DND-41 (cell line): ENCODE data around the gene SPATA46.

ENCODE experiments used
- ATAC-seq: fragments of 200-7000 bp; cut with Tn5 transposase; 3 replicates; pipeline ENCODE4 v1.9.1; 2021; ENCODE audit warnings: low read depth; ENCODE audit not compliant: insufficient read depth
- DNase-seq: peaks from one replicate; pipeline ENCODE4 v3.0.0-alpha.2; 2020
- H2AFZ ChIP-seq: 2 replicates; pipeline ENCODE4 v1.6.0; 2012; ENCODE audit warnings: low read depth, low read length
- H3K27ac ChIP-seq: 2 replicates; pipeline ENCODE4 v1.5.1; 2012; ENCODE audit warnings: low read length, inconsistent platforms
- H3K27me3 ChIP-seq: fragments of 200-600 bp; sonication (generic); 2 replicates; pipeline ENCODE4 v1.6.0; 2012; ENCODE audit warnings: low read length, mild to moderate bottlenecking, inconsistent platforms; ENCODE audit not compliant: insufficient read depth, poor library complexity
- H3K36me3 ChIP-seq: 2 replicates; pipeline ENCODE4 v1.5.1; 2012; ENCODE audit warnings: low read length, inconsistent platforms; ENCODE audit not compliant: insufficient read depth
- H3K4me1 ChIP-seq: 2 replicates; pipeline ENCODE4 v1.5.1; 2012; ENCODE audit warnings: mild to moderate bottlenecking, low read length; ENCODE audit not compliant: insufficient read depth
- H3K4me2 ChIP-seq: 2 replicates; pipeline ENCODE4 v1.6.0; 2012; ENCODE audit warnings: mild to moderate bottlenecking, moderate library complexity, low read length, inconsistent platforms; ENCODE audit not compliant: insufficient read depth
- H3K4me3 ChIP-seq, 2 experiments: fragments of 200-600 bp in 1 of 2; shearing (Covaris generic) in 1 of 2; 2 replicates each; pipeline ENCODE4 v1.5.1; 2012 to 2016; ENCODE audit warnings: inconsistent platforms in 2 of 2, low read length in 2 of 2, mild to moderate bottlenecking in 2 of 2, low read depth in 1 of 2, moderate library complexity in 1 of 2
- H3K79me2 ChIP-seq: 2 replicates; pipeline ENCODE4 v1.6.0; 2012; ENCODE audit warnings: low read length, inconsistent platforms; ENCODE audit not compliant: insufficient read depth
- H3K9ac ChIP-seq: 2 replicates; pipeline ENCODE4 v1.6.0; 2012; ENCODE audit warnings: low read depth, mild to moderate bottlenecking, inconsistent platforms, low read length, moderate library complexity
- H3K9me3 ChIP-seq: 2 replicates; pipeline ENCODE4 v1.5.1; 2012; ENCODE audit warnings: low read length, moderate library complexity, mild to moderate bottlenecking, inconsistent platforms; ENCODE audit not compliant: insufficient read depth, severe bottlenecking
- H4K20me1 ChIP-seq: 2 replicates; pipeline ENCODE4 v1.6.0; 2012; ENCODE audit warnings: low read length; ENCODE audit not compliant: insufficient read depth
- EZH2 ChIP-seq: IDR thresholded peaks from 3 replicates; pipeline ENCODE4 v1.6.1; 2012; ENCODE audit warnings: borderline replicate concordance, low read depth, mild to moderate bottlenecking, moderate library complexity, low read length, inconsistent platforms; ENCODE audit not compliant: severe bottlenecking
- TF ChIP-seq, protein P1 (sequence below): IDR thresholded peaks from 2 replicates; pipeline ENCODE4 v1.5.1; 2012; ENCODE audit warnings: borderline replicate concordance, low read length, moderate library complexity, mild to moderate bottlenecking; ENCODE audit not compliant: poor library complexity, severe bottlenecking; ENCODE audit errors: extremely low read depth

Gene SPATA46

DNA sequence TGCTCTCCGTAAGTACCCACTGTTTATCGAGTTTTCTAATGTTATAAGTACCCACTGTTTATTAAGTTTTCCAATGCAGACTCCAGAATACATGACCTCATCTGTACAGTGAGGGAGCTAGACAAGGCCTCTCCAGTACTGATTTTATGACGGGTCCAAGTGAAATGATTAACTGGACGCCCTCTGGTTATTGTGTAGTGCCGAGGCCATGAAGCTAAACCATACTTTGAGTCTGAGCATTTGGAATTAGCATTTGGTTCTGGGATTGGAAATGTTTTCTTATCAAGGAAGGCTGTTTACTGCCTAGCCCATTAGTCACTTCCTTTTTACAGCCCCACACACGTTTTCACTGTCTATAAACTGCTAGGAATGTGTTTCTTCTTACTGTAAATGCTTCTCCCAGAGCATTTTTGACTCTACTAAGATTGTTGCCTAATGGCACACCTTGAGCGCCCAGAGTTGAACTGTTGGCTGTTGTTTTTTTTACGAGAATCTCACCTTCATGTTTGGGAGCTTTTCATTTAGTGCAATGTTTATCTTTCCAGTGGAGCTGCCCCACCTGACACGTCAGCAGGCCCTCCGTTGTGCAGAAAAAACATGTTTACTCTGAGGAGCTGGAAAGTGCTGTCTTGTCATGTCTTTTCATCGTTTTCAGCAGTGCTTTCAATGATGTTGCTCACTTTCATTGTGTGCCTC is 26.9 kb downstream of the SPATA46 start:
- Histone ChIP-seq H3K9ac (no peak overlapping the region), H3K4me1 (no peaks in the 10 kb centered on the region), H2AFZ (no peak overlapping the region), H3K79me2 (no peaks in the 10 kb centered on the region), H3K9me3 (no peaks in the 10 kb centered on the region), H3K36me3 (no peaks in the 10 kb centered on the region), H4K20me1 (no peaks in the 10 kb centered on the region), H3K4me3 (no peak overlapping the region), H3K27ac (no peak overlapping the region), H3K27me3 (no peaks in the 10 kb centered on the region), H3K4me2 (no peak overlapping the region)
- no peak for DNase-seq
- TF ChIP-seq EZH2, result no peak
- TF ChIP-seq, protein P1, sequence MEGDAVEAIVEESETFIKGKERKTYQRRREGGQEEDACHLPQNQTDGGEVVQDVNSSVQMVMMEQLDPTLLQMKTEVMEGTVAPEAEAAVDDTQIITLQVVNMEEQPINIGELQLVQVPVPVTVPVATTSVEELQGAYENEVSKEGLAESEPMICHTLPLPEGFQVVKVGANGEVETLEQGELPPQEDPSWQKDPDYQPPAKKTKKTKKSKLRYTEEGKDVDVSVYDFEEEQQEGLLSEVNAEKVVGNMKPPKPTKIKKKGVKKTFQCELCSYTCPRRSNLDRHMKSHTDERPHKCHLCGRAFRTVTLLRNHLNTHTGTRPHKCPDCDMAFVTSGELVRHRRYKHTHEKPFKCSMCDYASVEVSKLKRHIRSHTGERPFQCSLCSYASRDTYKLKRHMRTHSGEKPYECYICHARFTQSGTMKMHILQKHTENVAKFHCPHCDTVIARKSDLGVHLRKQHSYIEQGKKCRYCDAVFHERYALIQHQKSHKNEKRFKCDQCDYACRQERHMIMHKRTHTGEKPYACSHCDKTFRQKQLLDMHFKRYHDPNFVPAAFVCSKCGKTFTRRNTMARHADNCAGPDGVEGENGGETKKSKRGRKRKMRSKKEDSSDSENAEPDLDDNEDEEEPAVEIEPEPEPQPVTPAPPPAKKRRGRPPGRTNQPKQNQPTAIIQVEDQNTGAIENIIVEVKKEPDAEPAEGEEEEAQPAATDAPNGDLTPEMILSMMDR, result no peak
- no peak for ATAC-seq

DNA sequence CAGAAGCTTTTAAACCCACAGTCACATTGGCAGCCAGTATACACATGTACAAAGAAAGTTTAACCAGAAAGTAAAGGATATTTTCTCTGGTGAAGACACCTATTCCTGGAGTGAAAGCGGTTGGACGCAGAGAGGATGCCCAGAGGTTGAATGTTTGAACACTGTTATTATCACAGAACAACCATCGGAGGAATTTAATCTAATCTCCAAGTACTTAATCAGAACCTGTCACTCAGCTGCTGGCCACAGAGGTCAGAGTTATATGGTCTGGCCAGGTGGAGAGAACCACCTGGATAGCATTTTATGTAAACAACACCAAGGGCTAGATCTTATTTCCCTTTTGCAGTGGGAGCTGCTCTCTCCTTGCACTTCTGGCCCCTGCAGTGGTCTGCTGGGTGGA is 29.4 kb downstream of the SPATA46 start:
- no peak for TF ChIP-seq EZH2
- TF ChIP-seq, protein P1, result no peak
- DNase-seq, result no peak
- Histone ChIP-seq H3K79me2 (no peaks in the 10 kb centered on the region), H3K4me2 (no peak overlapping the region), H3K27me3 (no peaks in the 10 kb centered on the region), H3K4me3 (no peak overlapping the region), H3K9me3 (no peaks in the 10 kb centered on the region), H4K20me1 (no peaks in the 10 kb centered on the region), H3K27ac (no peak overlapping the region), H2AFZ (no peak overlapping the region), H3K4me1 (no peaks in the 10 kb centered on the region), H3K9ac (no peak overlapping the region), H3K36me3 (no peaks in the 10 kb centered on the region)
- no peak for ATAC-seq

DNA sequence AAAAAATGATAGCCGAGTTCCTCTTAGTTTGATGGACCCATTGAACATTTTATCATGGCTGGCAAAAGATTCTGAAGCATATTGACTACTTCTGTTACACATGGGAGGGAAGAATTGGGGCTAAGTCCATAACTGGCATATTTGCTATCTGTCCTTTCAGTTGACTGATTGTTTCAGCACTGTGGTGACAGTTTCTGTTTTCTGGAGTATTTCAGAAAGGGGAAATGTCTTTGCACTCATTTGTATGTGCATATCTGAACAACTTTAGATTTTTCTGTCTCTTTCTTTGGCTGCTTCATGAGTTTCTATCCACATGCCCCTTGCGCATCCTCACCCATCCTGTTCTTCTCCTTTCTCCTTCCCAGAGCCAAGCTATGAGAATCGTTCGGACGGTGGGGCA is 33.2 kb downstream of the SPATA46 start:
- H3K4me2 ChIP-seq, result no peak overlapping the region
- ATAC-seq (no peak), DNase-seq (no peak)
- no peaks in the 10 kb centered on the region for H3K36me3 ChIP-seq
- no peak overlapping the region for H3K27ac ChIP-seq
- no peaks in the 10 kb centered on the region for H3K9me3 ChIP-seq
- H3K9ac ChIP-seq, result no peak overlapping the region
- no peaks in the 10 kb centered on the region for H4K20me1 ChIP-seq
- no peaks in the 10 kb centered on the region for H3K4me1 ChIP-seq
- no peaks in the 10 kb centered on the region for H3K79me2 ChIP-seq
- no peak overlapping the region for H3K4me3 ChIP-seq
- H3K27me3 ChIP-seq, result peaks cover 12% of the 10 kb centered on the region
- H2AFZ ChIP-seq, result no peak overlapping the region
- TF ChIP-seq, protein P1, result no peak
- TF ChIP-seq EZH2, result no peak
